RKO (cell line): Measurements from ENCODE around the gene SCUBE2.

Source experiments
- DNase-seq: peaks from one replicate; pipeline ENCODE4 v3.0.0-alpha.2; 2016; ENCODE audit warnings: low spot score

Gene SCUBE2

DNA sequence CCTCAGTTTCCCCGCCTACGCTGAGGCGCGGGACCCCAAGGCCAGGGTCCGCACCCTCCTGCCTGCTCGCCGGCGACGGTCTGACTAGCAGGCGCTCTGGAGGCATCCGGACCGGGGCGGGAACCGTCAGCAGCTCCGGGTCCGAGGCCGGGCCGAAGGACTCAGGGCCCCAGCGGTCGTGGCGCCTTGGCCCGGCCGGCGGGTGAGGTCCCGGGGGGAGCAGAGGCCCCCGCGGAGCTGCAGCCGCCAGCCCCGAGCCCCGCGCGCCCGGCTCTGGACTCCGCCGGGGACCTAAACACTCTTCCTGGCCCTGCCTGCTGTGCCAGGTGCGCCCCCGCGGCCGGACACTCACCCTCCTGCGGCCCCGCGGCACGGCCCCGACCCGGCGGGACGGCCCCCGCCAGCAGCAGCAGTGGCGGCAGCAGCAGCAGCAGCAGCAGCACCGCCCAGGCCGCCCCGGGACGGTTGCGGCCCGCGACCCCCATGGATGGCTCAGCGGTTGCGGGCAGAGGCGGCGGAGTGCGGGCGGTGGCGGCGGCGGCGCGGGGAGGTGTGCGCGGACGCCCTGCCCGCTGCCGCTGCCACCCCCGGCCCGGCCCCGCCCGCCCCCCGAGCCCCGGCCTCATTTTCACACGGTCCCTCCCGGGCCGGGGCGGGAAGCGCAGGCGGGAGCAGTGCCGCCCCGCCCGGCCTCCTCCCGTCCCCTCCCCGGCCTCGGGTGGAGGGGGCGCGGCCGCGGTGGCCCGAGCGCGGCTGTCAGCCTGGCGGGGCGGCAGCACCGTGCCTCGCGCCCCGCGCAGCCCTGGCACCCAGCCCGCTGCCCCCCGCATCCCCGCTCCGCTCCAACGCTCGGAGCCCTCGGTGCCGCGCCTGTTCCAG is at the start of gene SCUBE2:
Gene SCUBE2 (minus strand): TSS at position 556 of the 879 bp plus-strand sequence. CDS start 71 bp downstream, at position 485.
- no peak for DNase-seq

DNA sequence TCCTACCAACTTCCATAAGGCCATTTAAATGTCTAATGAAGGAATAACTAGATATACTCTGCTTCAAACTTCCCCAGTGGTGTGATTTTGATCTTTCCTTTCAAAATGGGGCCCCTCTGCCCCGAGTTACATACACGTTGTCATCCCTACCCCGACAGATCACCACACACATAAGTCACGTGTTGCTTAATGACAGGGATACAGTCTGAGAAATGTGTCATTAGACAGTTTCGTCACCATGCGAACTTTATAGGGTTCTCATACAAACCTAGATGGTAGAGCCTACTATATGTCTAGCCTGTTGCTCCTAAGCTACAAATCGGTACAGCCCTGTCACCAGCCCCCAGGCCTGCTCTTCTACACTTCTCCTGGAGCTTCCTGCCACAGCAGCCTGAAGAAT is 49.8 kb upstream of the SCUBE2 start:
- no peak for DNase-seq

DNA sequence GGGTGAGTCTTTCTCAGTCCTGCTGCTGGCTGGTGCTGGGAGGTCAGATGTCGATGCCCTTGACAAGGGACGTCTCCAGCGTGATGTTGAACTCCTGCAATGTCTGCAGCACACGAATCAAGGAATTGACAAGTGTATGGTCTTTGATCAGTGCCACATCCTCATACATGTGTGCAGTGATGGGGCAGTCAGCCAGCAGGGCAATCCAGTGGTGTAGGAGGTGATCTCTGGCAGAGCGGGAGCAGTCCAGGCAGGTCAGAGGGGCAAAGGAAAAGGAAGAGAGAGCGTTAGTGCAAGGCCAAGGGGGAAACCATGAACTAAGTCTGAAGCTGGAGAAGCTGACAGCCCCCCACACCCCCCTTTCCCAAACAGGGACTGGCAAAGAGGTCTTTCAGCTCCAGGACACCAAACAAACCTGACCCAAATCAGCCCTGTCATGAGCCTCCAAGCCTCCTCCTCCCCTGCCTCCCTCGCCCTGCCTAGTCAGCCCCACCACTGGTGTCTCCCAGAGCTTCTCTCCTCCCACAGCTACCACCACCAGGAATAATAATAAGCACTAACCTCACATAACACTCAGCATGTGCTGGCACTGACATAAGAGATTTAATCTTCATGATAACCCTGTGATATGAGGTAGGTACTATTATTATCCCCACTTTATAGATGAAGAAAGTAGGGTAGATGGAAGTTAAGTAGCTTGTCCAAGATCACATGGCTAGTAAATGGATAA is 48.4 kb upstream of the SCUBE2 start:
- no peak for DNase-seq

DNA sequence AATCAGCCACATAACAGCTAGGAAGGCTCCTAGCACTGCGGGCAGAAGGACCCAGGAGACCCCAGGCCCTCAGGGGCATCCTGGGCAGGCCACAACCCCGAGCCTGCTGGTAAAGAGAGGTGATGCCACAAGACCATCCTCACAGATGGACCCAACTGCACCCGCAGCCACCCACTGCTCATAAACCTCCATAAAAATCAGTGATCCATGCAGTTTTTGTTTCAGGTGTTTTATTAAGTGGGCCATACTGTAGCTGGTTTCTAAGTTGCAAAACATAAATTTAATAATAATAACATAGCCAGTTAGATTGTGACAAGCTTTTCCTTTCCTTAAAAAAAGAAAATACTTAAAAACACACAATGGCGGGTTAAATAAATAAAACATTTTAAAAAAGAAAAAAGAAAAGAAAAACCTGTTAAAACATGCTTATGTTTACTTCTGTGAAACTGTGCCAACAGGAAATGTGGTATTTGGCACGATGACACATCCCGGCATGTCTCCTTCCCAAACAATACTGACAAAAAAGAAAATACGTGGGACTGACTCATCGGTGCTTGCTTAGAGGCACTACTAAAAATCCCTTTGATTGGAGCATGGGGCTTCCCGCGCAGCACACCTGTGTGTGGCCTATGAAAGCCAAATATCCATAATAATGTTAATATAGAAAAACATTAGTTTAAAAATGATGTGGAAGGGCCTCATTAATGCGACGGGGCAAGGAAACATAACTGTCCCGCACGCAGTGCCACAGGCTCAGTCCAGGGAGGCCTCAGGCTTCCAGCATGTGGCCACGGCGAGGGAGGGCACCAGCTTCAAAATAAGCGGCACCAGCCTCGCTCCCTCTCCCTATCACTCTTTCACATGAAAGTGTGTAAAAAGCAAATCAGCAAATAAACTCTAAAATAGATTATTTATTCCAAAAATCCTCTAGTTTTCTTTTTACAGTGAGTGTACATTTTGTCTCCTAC is 47.5 kb upstream of the SCUBE2 start:
- peak; percentile 87 for DNase-seq

DNA sequence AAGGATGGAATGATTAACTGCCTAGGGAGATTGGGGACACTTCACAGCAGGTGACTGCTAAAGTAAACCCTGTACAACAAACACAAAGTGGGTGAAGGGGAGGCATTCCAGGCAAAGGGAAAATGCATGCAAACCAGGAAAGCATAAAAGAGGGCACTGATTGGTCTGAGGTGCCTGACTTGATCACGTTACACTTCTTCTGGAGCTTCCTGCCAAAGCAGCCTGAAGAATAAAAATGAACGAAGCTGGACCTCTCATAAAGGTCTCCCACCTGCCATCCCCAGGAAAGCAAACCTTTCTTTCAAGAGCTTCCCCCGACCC is 46.7 kb upstream of the SCUBE2 start:
- DNase-seq: no peak

DNA sequence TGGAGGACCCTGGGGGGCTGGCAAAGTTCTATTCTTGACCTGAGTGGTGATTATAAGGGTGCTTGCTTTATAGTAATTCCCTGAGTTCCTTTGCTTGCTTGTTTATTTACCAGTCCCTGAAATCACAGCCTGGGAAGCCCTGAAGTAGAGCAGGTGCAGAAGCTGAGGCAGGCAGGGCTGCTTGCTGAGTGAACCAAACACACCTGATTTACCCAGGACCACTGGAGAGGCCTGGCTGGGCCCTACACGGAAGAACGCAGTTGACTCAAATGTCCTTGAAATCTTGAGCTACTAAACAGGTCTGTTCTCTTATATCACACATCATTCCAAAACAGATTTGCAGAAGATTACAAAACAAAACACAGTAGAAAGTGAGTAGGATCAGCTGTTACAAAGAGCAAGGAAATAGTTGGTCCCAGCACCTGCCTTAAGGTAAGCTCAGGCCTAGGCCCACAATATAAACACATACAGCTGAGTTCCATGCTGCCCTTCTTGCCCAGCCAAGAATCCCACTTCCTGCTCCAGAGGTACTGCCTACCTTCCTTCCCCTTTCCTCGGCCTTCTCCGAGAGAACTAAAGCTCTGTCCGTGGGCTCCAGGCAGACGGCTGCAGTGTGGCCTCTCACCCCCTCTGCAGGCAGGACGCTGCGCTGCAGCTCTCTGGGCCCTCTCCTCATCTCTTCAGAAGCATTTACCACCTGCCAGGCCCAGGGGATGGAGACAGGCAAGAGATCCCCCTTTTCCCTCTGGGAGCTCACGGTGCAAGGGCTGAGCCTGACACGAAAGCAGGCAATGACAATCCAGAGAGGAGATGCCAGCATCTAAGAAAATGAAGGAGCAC is 46.1 kb upstream of the SCUBE2 start:
- peak; percentile 57 for DNase-seq

DNA sequence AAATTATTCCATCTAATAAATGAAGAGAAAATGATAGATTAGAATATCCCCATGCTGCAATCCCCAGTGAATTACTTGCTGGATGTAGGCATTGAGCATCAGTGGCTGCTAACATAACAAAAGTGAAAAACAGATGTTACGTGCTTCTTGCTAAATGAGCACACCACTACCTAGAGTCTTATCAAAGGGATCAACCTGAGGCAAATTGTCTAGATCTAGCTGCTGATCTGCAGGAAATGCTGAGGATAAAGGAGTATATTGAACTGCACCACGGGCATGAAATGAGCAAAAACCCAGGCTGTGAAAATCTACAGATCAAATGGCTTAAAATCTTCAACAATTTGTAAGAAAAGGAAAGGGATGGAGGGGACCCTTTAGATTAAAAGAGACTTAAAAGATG is 45.3 kb upstream of the SCUBE2 start:
- DNase-seq: no peak

DNA sequence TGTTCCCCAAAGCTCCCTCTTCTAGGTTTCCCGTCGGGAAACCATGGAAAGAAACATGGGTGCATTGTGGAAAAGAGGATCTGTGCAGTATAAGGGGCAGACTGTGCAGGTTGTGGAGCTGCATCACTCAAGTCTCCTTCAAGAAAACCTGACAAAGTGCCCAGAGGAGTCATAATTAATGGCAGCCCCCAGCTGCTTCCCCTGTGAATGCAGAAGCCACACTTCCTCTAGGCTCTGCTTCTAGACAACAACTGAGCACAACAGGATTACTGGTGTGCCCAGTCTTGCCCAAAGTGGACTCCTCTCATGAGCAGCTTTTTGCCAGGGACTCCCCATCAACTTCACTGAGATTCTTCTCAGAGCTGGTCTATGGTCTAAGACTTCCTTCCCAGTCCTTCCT is 42.6 kb upstream of the SCUBE2 start:
- DNase-seq: no peak

DNA sequence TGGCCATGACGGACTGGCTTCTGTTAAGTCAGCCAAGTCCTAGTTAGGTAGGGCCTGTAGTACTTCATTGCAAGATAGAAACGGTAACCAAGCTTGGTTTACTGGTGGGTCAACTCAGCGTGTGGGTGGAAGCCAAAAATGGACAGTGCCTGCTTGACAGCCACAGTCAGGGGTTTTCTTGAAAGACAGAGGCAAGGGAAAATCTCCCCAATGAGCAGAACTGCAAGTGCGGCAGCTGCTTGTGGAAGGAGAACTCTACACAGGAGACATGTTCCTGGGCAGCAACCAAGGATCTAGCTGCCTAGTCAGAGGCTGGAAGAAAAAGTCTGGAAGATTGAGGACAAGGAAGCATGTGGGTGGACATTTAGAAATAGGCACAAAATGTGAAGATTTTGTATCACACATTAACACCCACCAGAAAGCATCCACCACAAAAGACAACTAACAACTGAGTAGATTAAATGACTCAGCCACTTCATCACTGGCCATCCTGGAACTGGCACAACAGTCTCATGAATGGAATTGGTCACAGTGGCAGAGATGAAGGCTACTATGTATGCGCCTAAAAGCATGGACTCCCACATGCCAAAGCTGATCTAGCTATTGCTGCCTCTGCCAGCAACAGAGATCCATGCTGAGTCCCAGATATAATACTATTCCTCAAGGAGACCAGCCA is 40.9 kb upstream of the SCUBE2 start:
- peak; percentile 17 for DNase-seq

DNA sequence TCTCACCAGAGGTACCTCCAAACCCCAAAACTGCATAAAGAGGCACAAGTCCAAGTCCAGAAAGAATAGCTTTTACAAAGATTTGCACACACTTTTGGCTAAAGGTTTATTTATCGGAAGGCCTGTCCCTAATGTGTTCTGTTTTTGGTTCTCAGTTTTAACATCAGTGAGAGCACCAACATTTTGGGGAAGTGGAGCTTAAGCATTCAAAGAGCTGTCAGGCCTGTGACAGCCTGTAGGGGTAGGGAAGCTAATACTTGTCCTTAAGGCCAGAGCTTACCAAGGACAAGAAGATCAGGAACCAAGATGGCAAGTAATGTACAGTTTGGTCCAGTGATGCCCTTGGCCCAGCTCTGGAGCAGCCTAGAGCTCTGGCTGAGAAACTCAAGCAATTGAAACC is 38.9 kb upstream of the SCUBE2 start:
- DNase-seq: no peak

DNA sequence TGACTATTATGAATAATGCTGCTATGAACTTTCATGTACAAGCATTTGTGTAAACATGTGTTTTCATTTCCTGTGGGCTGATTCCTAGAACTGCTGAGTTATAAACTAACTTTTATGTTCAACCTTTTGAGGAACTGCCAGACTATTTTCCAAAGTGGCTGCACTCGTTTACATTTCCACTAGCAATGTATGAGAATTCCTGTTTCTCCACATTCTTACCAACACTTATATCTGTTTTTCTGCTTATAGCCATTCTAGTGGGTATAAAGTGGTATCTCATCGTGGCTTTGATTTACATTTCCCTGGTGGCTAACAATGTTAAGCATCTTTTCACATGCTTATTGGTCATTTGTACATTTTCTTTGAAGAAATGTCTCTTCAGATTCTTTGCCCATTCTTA is 35.2 kb upstream of the SCUBE2 start:
- no peak for DNase-seq

DNA sequence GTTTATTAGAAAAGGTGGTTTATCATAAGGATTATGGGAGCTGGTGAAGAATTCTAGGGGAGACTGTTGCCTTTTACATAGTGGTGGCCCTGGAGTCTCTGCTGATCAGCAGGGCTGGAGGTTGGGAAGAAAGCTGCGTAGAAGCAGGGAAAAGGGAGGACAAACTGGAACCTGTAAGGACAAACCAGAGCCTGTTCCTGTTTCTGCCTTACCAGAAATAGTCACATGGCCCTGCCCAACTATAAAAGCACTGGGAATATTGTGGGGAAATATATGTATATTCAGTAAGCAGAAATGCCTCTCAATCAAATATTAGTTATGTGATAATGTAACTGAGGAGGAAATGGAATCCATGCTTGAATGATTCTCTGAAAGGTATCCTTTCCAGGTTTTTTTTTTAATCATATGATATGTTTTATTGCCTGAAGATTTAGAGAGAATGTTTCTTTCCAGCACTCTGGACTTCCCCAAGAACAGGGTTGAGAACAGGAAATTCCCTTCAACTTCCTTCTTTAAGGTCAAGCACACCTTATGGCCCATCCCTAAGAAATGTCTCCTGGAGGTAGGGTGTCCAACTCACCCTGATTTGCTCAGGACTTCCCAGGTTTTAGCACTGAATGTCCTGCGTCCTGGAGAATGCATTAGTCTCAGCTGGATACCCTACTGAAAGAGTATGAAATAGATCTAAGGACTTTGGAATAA is 33.9 kb upstream of the SCUBE2 start:
- no peak for DNase-seq

DNA sequence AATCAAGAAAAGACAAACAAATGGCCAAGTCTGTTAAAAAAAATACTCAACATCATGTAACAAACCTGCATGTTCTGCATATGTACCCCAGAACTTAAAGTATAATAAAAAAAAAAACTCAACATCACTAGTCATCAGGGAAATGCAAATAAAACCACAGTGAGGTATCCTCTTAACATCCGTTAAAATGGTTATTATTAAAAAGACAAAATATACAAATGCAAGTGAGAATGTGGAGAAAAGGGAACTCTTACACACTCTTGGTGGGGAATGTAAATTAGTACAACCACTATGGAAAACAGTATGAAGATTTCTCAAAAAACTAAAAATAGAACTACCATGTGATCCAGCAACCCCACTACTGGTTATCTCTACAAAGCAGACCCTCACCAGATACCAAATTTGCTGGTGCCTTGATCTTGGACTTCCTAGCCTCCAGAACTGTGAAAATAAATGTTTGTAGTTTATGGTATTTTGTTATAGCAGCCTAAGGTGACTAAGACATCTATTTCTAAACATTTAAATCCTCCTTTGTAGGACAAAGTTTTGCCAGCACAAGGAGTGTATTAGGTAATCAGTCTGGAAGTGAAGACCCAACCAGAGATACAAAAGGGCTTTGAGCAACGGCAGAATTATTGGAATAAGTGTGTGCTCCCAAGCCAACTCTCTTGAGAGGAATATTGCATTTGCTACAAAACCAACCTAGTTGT is 32.4 kb upstream of the SCUBE2 start:
- no peak for DNase-seq

DNA sequence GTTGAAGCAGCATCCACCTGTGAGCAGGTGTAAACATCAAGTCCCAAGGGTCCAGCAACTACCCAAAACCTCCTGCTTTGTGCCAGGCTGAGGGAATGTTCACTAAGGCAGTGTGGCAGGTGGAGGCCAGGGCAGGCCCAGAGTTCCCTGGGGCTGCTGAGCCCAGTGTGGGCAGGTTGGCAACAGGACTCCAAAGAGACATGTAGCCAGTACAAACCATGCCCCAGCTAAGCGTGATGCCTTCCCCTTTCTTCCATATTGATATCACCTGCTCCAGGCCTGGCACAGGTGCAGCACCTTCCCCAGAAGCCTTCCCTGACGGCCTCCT is 30.0 kb upstream of the SCUBE2 start:
- no peak for DNase-seq

DNA sequence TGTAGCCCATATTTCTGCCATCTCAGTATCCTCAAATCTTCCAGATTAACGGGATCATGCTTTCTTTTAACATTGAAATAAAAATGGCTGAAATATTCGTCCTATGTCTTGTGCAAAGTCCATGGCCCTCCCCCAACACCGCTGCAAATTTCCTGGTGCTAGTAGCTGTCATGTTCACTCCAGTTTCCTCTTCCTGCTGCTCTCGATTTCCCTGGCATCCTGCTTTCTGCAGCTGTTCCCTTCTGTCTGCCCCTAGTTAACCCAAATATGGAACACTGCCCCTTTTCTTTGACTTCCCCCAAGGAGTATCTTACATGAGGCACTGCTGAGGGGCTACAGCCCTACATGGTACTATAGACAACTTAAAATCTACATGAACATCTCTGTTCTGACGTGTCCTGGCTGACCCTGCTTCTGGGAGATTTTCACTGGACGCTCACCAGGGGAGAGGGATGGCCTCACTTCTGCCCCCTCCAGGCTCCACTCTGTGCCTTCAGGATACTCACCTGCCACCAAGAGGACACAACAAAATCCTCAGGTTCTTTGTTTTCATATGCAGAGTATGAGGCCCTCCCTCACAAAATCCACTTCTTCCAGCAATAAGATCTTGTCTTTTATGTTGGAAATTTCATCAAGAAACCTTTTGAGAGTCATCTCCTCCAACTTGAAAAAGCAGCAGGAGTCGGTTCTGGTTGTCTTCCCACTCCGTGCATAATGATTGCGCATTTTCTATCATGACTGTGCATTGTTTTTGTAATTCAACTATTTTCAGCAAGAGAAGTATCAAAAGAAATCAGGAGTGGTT is 29.5 kb upstream of the SCUBE2 start:
- no peak for DNase-seq

DNA sequence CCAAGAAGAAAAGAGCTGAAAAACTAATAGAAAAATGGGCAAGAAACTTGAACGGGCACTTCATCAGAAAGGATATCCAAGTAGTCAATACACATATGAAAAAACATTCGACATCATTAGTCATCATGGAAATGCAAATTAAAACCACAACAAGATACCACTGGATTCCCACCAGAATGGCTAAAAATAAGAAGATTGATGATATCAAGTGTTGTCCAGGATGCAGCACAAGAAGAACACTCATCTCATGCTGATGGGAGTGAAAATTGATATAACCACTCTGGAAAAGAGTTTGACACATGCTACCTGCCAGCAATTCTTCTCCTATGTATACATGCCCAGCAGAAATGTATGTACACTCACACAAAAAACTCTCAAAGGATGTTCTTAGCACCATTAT is 26.9 kb upstream of the SCUBE2 start:
- DNase-seq: no peak

DNA sequence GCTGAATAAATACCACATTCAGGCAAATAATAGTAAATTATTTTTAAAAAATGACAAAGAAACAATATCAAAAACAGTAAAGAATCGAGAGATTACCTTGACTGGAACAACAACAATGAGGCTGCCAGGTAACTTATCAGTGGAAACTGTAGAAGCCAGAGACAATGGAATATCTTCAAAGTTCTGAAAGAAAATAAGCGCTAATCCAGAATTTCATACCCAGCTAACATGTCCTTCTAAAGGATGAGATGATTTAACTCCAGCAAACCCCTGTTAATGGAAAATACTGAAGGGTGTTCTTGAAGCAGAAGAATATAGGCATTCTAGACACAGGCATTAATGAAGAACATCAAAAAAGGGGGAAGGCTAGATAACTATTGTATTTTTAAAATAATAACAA is 20.7 kb upstream of the SCUBE2 start:
- no peak for DNase-seq

DNA sequence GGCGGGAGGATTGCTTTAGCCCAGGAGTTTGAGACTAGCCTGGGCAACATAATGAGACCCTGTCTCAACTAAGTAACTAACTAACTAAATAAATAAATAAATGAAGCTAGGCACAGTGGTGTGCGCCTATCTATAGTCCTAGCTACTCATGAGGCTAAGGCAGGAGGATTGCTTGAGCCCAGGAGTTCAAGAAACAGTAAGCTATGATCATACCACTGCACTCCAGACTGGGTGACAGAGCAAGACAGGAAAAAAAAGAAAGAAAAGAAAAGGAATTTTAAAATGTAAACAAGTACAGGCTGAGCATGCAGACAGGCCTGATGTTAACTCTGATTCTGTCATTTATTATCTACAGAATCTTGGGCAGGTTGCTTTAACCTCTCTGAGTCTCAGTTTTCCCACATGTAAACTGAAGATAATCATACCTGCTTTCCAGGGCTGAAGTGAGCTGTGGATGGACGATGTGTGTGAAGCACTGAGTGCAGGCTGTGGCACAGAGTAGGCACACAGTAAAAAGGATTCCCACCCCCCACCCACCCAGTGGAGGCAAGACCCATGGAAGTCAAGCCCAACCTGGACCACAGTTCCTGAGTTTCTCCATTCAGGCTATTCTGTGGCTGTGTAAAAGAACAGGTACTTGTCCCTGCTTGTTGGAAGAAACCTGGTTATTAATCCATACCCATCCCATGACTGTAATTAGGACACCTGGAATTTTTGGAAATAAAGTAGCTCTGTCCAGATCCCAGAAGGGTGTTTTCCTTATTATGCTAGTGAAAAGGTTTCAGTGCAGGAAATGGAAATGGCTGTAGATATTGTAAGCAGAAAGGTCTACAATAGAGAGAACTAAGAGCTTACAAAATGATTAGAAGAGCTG is 18.7 kb upstream of the SCUBE2 start:
- no peak for DNase-seq
